ENCODE measurements around the gene CAPN7. TPM values are rescaled to one million over a fixed set of nuclear protein-coding genes. Genes with fewer than 3 reads are reported as not detected.
"Not testable (repeated sequence)": the region's sequence is repeated elsewhere in the genome, so short reads cannot be mapped to it uniquely, and the experiment has no call there.

CAPN7 gene
- total RNA-seq, 2 donors from 2014 or later, result 33.2 to 33.9 TPM

- intact Hi-C loops (cut with DNase I), result no loop called here
- TF ChIP-seq CTCF (IDR thresholded peaks at IDR 0.05), result no peak
- no peaks in the 10 kb centered on the region for H3K27me3 ChIP-seq
- no peak overlapping the region for H3K27ac ChIP-seq
- DNase-seq, result no peak
- H3K4me3 ChIP-seq, result no peak overlapping the region
- H3K36me3 ChIP-seq, result no peaks in the 10 kb centered on the region
- no peak overlapping the region for H3K9ac ChIP-seq (ENCODE audit: low read depth in 2 of 2, low read length in 2 of 2)
- no peaks in the 10 kb centered on the region for H3K9me3 ChIP-seq
- H3K4me1 ChIP-seq, result no peaks in the 10 kb centered on the region
Observed at GRCh38 chr3:15164340-15164739, 41.7 kb upstream of the CAPN7 start.

- Histone ChIP-seq H3K4me1 (no peaks in the 10 kb centered on the region), H3K27me3 (no peaks in the 10 kb centered on the region), H3K4me3 (no peak overlapping the region), H3K27ac (no peak overlapping the region), H3K9me3 (no peaks in the 10 kb centered on the region), H3K9ac (ENCODE audit: low read depth in 2 of 2, low read length in 2 of 2) (no peak overlapping the region), H3K36me3 (no peaks in the 10 kb centered on the region)
- no peak for TF ChIP-seq CTCF (IDR thresholded peaks at IDR 0.05)
- no peak for DNase-seq
- intact Hi-C loops (cut with DNase I), result no loop called here
Observed at GRCh38 chr3:15165061-15165460, 41.0 kb upstream of the CAPN7 start.

GRCh38 chr3:15166391-15166790, 39.7 kb upstream of the CAPN7 start:
- H3K4me1 ChIP-seq; H3K9me3 ChIP-seq; H3K36me3 ChIP-seq; H3K27ac ChIP-seq; intact Hi-C loops (cut with DNase I); H3K4me3 ChIP-seq; H3K9ac ChIP-seq (ENCODE audit: low read depth in 2 of 2, low read length in 2 of 2); DNase-seq; H3K27me3 ChIP-seq: not testable (repeated sequence)

GRCh38 chr3:15171096-15171495, 35.0 kb upstream of the CAPN7 start:
- no peak for TF ChIP-seq CTCF (IDR thresholded peaks at IDR 0.05)
- Histone ChIP-seq H3K9ac (ENCODE audit: low read depth in 2 of 2, low read length in 2 of 2) (no peak overlapping the region), H3K9me3 (no peaks in the 10 kb centered on the region), H3K27ac (no peak overlapping the region), H3K4me3 (no peak overlapping the region), H3K27me3 (no peaks in the 10 kb centered on the region), H3K4me1 (no peaks in the 10 kb centered on the region), H3K36me3 (no peaks in the 10 kb centered on the region)
- DNase-seq, result no peak
- intact Hi-C loops (cut with DNase I), result no loop called here

- TF ChIP-seq CTCF (IDR thresholded peaks at IDR 0.05), result no peak
- Histone ChIP-seq H3K27ac (no peak overlapping the region), H3K4me1 (no peaks in the 10 kb centered on the region), H3K27me3 (no peaks in the 10 kb centered on the region), H3K4me3 (no peak overlapping the region), H3K9ac (ENCODE audit: low read depth in 2 of 2, low read length in 2 of 2) (no peak overlapping the region), H3K36me3 (no peaks in the 10 kb centered on the region), H3K9me3 (no peaks in the 10 kb centered on the region)
- no peak for DNase-seq
- intact Hi-C loops (cut with DNase I), result no loop called here
Observed at GRCh38 chr3:15172806-15173205, 33.2 kb upstream of the CAPN7 start.

- Histone ChIP-seq H3K27ac (no peak overlapping the region), H3K4me3 (no peak overlapping the region), H3K4me1 (no peaks in the 10 kb centered on the region), H3K27me3 (no peaks in the 10 kb centered on the region), H3K36me3 (no peaks in the 10 kb centered on the region), H3K9me3 (no peaks in the 10 kb centered on the region), H3K9ac (ENCODE audit: low read depth in 2 of 2, low read length in 2 of 2) (no peak overlapping the region)
- intact Hi-C loops (cut with DNase I), result no loop called here
- no peak for DNase-seq
- TF ChIP-seq CTCF (IDR thresholded peaks at IDR 0.05), result no peak
Observed at GRCh38 chr3:15174953-15175352, 31.1 kb upstream of the CAPN7 start.

Data from colonic mucosa (tissue), 4 donors.